Islet precursor cell (in vitro differentiated cells): Measurements from ENCODE around the gene AMD1.

Source experiments
- DNase-seq: peaks from one replicate; pipeline ENCODE4 v3.0.0-alpha.2; 2018

AMD1 gene

DNA sequence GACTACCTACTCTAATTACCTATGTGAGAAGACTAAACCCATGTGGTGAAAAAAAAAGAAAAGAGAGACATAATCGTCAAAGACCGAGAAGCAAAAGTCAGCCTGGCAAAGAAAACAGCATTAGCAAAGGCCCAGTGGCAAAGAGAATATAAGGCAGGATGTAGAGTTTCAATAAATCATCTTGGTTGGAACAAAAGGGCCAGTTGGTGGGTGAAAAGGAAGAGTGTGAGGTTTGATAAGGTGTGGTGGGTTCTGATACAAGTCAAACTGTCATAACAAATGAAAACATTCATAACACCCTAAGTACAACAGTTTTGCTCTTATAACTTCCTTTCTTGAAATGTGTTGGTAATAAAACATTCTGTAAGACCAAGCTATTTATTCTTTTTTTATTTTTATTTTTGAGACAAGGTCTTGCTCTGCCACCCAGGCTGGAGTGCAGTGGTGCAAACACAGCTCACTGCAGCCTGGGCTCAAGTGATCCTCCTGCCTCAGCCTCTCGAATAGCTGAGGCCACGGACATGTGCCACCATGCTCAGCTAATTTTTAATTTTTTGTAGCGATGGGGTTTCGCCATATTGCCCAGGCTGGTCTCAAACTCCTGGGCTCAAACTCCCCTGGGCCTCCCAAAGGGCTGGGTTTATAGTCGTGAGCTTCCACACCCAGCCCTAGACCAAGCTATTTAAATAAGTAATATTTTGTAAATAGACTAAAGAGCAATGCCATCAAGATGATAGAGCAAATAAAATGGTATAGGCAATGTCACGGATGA, 65.0 kb downstream of the AMD1 start:
- no peak for DNase-seq

DNA sequence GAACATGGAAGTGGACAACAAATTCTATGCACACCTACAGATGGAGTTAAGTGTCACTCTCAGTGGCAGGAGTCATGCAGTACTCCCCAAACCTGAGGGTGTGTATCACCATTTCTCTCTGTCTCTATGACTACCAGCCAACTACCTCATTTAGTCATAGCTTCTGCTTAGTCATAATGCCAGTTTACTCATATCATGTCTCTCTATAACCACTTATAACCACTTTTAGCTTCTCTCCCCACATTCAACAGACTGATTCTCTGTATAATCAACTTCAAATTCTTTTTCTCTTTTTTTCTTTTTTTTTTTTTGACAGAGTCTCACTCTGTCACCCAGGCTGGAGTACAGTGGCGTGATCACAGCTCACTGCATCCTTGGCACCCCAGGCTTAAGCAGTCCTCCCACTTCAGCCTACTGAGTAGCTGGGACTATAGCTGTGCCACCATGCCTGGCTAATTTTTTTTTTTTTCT, 70.1 kb downstream of the AMD1 start:
- DNase-seq = no peak
